K562 (cell line): ENCODE results near the gene DPY30. TPM values are rescaled to one million over a fixed set of nuclear protein-coding genes. Genes with fewer than 3 reads are reported as not detected.

ENCODE experiments used
- CEBPG ChIP-seq, 3 experiments: fragments of 200-800 bp in 1 of 3; sonication (Bioruptor generic) in 1 of 3; sonication (generic) in 1 of 3; formaldehyde crosslinking in 1 of 3; IDR thresholded peaks in 2 of 3; conservative IDR thresholded peaks in 1 of 3; 2 replicates each; pipeline versions ENCODE4 v1.6.1 to v1.8.0; 2016 to 2022; ENCODE audit warnings: missing compliant biosample characterization in 2 of 3, missing genetic modification characterization in 2 of 3, mild to moderate bottlenecking in 1 of 3, missing genetic modification reagents in 1 of 3
- CREM ChIP-seq: IDR thresholded peaks from 2 replicates; pipeline ENCODE4 v1.6.1; 2014; ENCODE audit warnings: antibody characterized with exemption, low read depth
- LCOR ChIP-seq: sonication (generic); formaldehyde crosslinking; IDR thresholded peaks from 2 replicates; pipeline ENCODE4 v1.8.0; 2022; ENCODE audit warnings: mild to moderate bottlenecking, missing genetic modification reagents
- MXI1 ChIP-seq: IDR thresholded peaks from 2 replicates; pipeline ENCODE4 v1.6.1; 2011; ENCODE audit warnings: low read depth, mild to moderate bottlenecking, improper control_type of control experiment, low read length
- NONO ChIP-seq, 2 experiments: fragments of 200-400 bp in 1 of 2; fragments of 450-650 bp in 1 of 2; formaldehyde crosslinking in 1 of 2; IDR thresholded peaks; 2 replicates each; pipeline ENCODE4 v1.6.1; 2017; ENCODE audit warnings: low read depth in 2 of 2, mild to moderate bottlenecking in 2 of 2, moderate library complexity in 2 of 2, low read length in 1 of 2
- NR2F6 ChIP-seq: fragments of 450-650 bp; formaldehyde crosslinking; IDR thresholded peaks from 2 replicates; pipeline ENCODE4 v1.4.0; 2020; ENCODE audit warnings: mild to moderate bottlenecking
- POLR2A ChIP-seq: fragments of 450-650 bp; conservative IDR thresholded peaks from 2 replicates; pipeline ENCODE4 v1.6.1; 2016
- RAD21 ChIP-seq, 2 experiments: fragments of 250-450 bp in 1 of 2; fragments of 450-650 bp in 1 of 2; sonication (Bioruptor Pico) in 1 of 2; formaldehyde crosslinking in 1 of 2; IDR thresholded peaks in 1 of 2; conservative IDR thresholded peaks in 1 of 2; 2 replicates each; pipeline versions ENCODE4 v1.4.0 to v1.8.0; 2020 to 2022; ENCODE audit warnings: mild to moderate bottlenecking in 2 of 2, moderate library complexity in 1 of 2
- RBM15 ChIP-seq: fragments of 200-400 bp; formaldehyde crosslinking; IDR thresholded peaks from 2 replicates; pipeline ENCODE4 v1.6.1; 2018; ENCODE audit warnings: mild to moderate bottlenecking, low read length, moderate library complexity; ENCODE audit not compliant: insufficient read depth
- SMARCA4 ChIP-seq: fragments of 450-650 bp; IDR thresholded peaks from 2 replicates; pipeline ENCODE4 v1.6.1; 2016
- TAF1 ChIP-seq: IDR thresholded peaks from 2 replicates; pipeline ENCODE4 v1.6.1; 2011; ENCODE audit warnings: mild to moderate bottlenecking, low read length, moderate library complexity; ENCODE audit not compliant: insufficient read depth, control insufficient read depth, severe bottlenecking; ENCODE audit errors: extremely low read depth
- TRIM24 ChIP-seq, 2 experiments: fragments of 450-650 bp; IDR thresholded peaks; 2 replicates each; pipeline ENCODE4 v1.6.1; 2016
- YY1 ChIP-seq, 3 experiments: IDR thresholded peaks; 2 replicates each; pipeline ENCODE4 v1.6.1; 2011; ENCODE audit warnings: low read length in 2 of 3, mild to moderate bottlenecking in 2 of 3, moderate library complexity in 2 of 3, borderline replicate concordance in 1 of 3, control low read depth in 1 of 3, low read depth in 1 of 3; ENCODE audit not compliant: insufficient read depth in 3 of 3, insufficient replicate concordance in 2 of 3, control insufficient read depth in 1 of 3, insufficient read length in 1 of 3; ENCODE audit errors: extremely low read depth in 1 of 3
- polyA plus RNA-seq, 8 experiments: library from polyadenylated mRNA; depleted of rRNA in 4 of 8; stranded (reverse) in 5 of 8; unstranded in 3 of 8; fragments of >200 nt; fragmentation: Nextera tagmentation in 2 of 8; fragmentation: Illumina TruSeq in 1 of 8; extraction: Ambion mirVana in 2 of 8; extraction: Trizol in 1 of 8; gene quantifications; 2 replicates each; pipeline versions ENCODE4 v1.2.1 to v1.2.3, GENCODE V29; 2011 to 2014; ENCODE audit warnings: inconsistent platforms in 1 of 8, missing spikeins in 1 of 8
- total RNA-seq, 7 experiments: library from RNA; depleted of rRNA in 6 of 7; stranded (reverse); fragments of >200 nt in 6 of 7; fragmentation: Illumina TruSeq in 2 of 7; extraction: Trizol in 2 of 7; gene quantifications; 2 replicates each; pipeline versions ENCODE4 v1.2.1 to v1.2.3, GENCODE V29; 2011 to 2021; ENCODE audit warnings: low replicate concordance in 1 of 7
- TF ChIP-seq, protein P1 (sequence below): fragments of 250-450 bp; sonication (Bioruptor Pico); IDR thresholded peaks from 2 replicates; pipeline ENCODE4 v1.4.0; 2020; ENCODE audit warnings: mild to moderate bottlenecking
- TF ChIP-seq, protein P2 (sequence below): sonication (generic); formaldehyde crosslinking; IDR thresholded peaks from 2 replicates; pipeline ENCODE4 v1.8.0; 2023; ENCODE audit warnings: mild to moderate bottlenecking, missing genetic modification reagents
- TF ChIP-seq, protein P3 (sequence below): sonication (generic); formaldehyde crosslinking; IDR thresholded peaks from 2 replicates; pipeline ENCODE4 v1.9.0; 2022; ENCODE audit warnings: mild to moderate bottlenecking, missing genetic modification reagents
- TF ChIP-seq, protein P4 (sequence below): fragments of 150-350 bp; conservative IDR thresholded peaks from 2 replicates; pipeline ENCODE4 v1.6.1; 2014; ENCODE audit warnings: low read length
- TF ChIP-seq, protein P5 (sequence below): fragments of 200-800 bp; sonication (Bioruptor generic); IDR thresholded peaks from 2 replicates; pipeline ENCODE4 v1.6.1; 2017; ENCODE audit warnings: missing genetic modification characterization, missing compliant biosample characterization

DPY30 gene
- total and polyA plus RNA-seq, 9 of the 15 experiments (the other 6 are each of a cell fraction or from before 2014, with no cell fraction given) = 64.6 to 402 (median 116) TPM

DNA sequence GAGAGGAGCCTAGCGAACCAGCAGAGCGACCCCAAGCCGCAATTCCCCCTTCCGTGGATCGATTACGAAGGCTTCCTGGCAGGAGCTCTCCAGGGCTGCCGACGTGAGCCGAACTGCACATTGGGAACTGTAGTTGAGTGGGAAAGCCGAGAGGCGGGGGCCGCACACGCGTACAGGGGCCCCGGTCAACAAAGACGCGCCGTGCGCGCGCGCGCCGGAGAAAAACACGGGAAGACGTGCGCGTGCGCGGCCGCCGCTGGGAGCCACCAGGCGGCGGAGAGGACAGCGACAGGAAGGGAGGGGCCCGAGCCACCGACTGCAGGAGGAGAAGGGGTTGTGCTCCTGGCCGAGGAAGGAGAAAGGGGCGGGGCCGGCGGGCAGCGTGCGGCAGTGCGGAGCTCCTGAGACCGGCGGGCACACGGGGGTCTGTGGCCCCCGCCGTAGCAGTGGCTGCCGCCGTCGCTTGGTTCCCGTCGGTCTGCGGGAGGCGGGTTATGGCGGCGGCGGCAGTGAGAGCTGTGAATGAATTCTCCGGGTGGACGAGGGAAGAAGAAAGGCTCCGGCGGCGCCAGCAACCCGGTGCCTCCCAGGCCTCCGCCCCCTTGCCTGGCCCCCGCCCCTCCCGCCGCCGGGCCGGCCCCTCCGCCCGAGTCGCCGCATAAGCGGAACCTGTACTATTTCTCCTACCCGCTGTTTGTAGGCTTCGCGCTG lies 23.9 kb upstream of the DPY30 start, which contains the start of gene SPAST (continued):
- peak; percentile 39 for TF ChIP-seq TAF1
- TF ChIP-seq NR2F6 (CRISPR knock-in tag) = no peak
- TF ChIP-seq, protein P1, sequence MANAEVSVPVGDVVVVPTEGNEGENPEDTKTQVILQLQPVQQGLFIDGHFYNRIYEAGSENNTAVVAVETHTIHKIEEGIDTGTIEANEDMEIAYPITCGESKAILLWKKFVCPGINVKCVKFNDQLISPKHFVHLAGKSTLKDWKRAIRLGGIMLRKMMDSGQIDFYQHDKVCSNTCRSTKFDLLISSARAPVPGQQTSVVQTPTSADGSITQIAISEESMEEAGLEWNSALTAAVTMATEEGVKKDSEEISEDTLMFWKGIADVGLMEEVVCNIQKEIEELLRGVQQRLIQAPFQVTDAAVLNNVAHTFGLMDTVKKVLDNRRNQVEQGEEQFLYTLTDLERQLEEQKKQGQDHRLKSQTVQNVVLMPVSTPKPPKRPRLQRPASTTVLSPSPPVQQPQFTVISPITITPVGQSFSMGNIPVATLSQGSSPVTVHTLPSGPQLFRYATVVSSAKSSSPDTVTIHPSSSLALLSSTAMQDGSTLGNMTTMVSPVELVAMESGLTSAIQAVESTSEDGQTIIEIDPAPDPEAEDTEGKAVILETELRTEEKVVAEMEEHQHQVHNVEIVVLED (CRISPR knock-in tag) = peak; percentile 99
- TF ChIP-seq, protein P2, sequence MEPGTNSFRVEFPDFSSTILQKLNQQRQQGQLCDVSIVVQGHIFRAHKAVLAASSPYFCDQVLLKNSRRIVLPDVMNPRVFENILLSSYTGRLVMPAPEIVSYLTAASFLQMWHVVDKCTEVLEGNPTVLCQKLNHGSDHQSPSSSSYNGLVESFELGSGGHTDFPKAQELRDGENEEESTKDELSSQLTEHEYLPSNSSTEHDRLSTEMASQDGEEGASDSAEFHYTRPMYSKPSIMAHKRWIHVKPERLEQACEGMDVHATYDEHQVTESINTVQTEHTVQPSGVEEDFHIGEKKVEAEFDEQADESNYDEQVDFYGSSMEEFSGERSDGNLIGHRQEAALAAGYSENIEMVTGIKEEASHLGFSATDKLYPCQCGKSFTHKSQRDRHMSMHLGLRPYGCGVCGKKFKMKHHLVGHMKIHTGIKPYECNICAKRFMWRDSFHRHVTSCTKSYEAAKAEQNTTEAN (CRISPR knock-in tag) = peak; percentile 10; the same call in 1 of the 2 replicates
- TF ChIP-seq, protein P3, sequence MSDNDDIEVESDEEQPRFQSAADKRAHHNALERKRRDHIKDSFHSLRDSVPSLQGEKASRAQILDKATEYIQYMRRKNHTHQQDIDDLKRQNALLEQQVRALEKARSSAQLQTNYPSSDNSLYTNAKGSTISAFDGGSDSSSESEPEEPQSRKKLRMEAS = peak; percentile 92
- TF ChIP-seq MXI1 = peak; percentile 72
- peak in 1 of 2 experiments; percentile 20; a peak in 1 of 4 replicates for TF ChIP-seq RAD21 (CRISPR knock-in tag; conservative IDR thresholded peaks at IDR 0.05 in 1 of 2, IDR thresholded peaks at IDR 0.05 in 1 of 2)
- peak; percentile 81 for TF ChIP-seq POLR2A
- TF ChIP-seq, protein P4, sequence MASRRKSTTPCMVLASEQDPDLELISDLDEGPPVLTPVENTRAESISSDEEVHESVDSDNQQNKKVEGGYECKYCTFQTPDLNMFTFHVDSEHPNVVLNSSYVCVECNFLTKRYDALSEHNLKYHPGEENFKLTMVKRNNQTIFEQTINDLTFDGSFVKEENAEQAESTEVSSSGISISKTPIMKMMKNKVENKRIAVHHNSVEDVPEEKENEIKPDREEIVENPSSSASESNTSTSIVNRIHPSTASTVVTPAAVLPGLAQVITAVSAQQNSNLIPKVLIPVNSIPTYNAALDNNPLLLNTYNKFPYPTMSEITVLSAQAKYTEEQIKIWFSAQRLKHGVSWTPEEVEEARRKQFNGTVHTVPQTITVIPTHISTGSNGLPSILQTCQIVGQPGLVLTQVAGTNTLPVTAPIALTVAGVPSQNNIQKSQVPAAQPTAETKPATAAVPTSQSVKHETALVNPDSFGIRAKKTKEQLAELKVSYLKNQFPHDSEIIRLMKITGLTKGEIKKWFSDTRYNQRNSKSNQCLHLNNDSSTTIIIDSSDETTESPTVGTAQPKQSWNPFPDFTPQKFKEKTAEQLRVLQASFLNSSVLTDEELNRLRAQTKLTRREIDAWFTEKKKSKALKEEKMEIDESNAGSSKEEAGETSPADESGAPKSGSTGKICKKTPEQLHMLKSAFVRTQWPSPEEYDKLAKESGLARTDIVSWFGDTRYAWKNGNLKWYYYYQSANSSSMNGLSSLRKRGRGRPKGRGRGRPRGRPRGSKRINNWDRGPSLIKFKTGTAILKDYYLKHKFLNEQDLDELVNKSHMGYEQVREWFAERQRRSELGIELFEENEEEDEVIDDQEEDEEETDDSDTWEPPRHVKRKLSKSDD = no peak
- TF ChIP-seq CEBPG (CRISPR knock-in tag; IDR thresholded peaks at IDR 0.05) = 0 out of 2 replicates have a peak, but pooled peaks have one; percentile 24
- TF ChIP-seq CEBPG (tag; conservative IDR thresholded peaks at IDR 0.05 in 1 of 2, IDR thresholded peaks at IDR 0.05 in 1 of 2) = no peak
- 0 out of 2 replicates have a peak, but pooled peaks have one; percentile 4 for TF ChIP-seq SMARCA4
- TF ChIP-seq, protein P5, sequence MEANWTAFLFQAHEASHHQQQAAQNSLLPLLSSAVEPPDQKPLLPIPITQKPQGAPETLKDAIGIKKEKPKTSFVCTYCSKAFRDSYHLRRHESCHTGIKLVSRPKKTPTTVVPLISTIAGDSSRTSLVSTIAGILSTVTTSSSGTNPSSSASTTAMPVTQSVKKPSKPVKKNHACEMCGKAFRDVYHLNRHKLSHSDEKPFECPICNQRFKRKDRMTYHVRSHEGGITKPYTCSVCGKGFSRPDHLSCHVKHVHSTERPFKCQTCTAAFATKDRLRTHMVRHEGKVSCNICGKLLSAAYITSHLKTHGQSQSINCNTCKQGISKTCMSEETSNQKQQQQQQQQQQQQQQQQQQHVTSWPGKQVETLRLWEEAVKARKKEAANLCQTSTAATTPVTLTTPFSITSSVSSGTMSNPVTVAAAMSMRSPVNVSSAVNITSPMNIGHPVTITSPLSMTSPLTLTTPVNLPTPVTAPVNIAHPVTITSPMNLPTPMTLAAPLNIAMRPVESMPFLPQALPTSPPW (CRISPR knock-in tag) = peak; percentile 95
- peak; percentile 93 for TF ChIP-seq CREM
- peak in 2 of 3 experiments; percentile 51 to 61 for TF ChIP-seq YY1 (IDR thresholded peaks at IDR 0.05; ENCODE audit: borderline replicate concordance in 1 of 3, control insufficient read depth in 1 of 3, extremely low read depth in 1 of 3, insufficient read depth in 3 of 3, insufficient read length in 1 of 3, insufficient replicate concordance in 2 of 3, low read depth in 1 of 3, low read length in 2 of 3)
- TF ChIP-seq NONO (IDR thresholded peaks at IDR 0.05; ENCODE audit: low read depth in 2 of 2, low read length in 1 of 2) = peak in 1 of 2 experiments; percentile 64; a peak in 1 of 4 replicates
- TF ChIP-seq LCOR = peak; percentile 49; the same call in 1 of the 2 replicates
- no peak for TF ChIP-seq RBM15
- TF ChIP-seq TRIM24 (IDR thresholded peaks at IDR 0.05) = no peak
